ENCODE data around the gene RIC3.

RIC3 gene

DNA sequence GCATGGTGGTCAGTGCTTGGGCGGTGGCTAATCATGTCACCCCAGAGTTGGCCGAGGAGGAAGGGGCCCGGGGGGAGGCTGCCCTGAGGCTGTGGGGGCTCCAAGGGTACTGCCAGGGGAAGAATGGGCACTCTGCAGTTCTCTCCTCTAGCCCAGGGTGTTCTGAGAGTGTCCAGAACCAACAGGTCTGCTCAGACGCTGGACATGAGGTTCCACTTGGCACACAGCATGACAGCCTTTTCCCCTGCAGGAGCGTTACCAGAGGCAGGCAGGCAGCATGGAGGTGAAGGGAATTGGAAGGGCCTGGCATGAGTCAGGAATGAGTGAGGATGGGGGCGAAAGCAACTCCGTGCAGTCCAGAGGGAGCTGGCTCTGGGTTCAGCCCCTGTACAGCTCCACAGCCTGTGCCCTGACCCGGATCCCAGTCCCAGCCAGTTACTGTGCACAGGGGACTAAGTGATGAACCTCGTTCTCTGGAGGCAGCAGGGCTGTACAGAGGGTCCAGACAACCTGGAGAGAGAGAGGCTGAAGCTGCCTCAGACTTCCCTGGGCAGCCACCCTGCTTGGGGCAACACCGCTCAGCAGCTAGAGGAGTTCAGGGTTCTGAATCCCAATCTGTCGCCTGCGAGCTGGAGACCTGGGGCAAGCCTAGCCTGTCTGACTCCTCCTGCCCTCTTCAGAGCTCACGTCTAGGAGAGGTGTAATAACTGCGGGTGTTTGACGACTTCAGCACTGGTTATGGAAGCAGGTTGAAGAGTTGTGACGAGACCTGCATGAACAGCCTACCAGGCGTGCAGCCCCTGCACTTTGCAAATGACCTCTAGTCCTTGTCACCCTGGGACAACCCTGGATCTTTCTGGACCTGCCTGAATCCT, 102.6 kb downstream of the RIC3 start:
- peak; percentile 40 for DNase-seq

DNA sequence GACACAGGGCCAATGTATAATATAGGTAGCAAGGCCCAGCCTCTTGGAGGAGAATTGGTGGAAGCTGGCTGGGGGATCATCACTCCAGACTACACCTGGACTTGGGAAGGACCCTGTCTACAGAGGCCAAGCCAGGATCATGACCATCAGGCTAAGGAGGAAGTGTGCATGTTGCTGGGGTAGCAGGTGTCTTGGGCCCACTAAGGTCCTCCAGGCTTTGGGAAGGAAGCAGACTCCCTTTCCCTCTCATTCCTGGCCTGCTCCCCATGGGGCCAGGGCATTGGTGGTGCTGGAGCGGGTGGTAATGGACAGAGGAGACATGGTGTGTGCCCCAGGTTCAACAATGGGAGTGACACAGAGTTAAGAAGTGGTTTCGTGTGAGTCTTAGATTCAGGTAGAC, 103.8 kb downstream of the RIC3 start:
- DNase-seq: no peak

DNA sequence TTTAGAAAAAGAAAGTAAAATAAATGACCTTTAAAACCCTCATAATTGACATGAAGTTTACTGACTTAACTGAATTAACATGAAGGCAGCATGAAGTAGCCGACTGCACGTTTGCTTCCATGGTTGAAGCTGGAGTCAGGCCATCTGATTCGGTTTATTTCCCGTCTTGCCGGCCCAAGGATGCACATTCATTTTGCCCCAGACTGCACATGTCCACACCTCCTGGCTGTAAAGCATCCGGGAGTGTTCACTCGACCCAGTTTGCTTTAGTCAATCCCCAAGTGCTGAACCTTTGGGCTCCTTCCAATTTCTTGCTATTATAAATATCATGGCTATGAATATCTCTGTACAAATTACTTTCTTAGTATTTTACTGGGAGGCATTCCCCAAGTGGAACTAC, 105.5 kb downstream of the RIC3 start:
- no peak for DNase-seq

DNA sequence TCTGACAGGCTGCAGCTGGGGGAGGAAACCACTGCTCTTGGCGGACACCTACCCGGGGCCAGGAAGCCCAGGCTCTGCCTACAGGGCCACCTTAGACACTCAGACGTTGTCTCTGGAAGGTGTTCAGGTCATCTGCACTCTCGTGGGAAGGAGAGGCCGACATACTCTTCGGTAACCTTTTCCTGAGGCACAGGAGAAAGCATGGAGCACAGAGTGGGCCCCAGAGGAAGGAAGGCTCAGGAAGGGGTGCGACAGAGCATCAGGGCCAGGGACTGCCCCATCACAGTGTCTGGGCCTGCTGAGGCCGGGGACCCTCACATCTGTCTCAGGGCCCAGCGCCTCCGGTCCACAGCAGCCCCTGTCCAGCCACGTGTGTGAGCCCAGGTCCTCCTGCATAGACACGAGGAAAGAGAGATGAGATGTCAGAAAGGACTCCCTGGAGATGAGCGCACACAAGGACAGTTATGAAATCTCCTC, 106.0 kb downstream of the RIC3 start:
- DNase-seq: no peak

GRCh38 chr11:8061555-8062428, 107.0 kb downstream of the RIC3 start:
- no peak for DNase-seq

DNA sequence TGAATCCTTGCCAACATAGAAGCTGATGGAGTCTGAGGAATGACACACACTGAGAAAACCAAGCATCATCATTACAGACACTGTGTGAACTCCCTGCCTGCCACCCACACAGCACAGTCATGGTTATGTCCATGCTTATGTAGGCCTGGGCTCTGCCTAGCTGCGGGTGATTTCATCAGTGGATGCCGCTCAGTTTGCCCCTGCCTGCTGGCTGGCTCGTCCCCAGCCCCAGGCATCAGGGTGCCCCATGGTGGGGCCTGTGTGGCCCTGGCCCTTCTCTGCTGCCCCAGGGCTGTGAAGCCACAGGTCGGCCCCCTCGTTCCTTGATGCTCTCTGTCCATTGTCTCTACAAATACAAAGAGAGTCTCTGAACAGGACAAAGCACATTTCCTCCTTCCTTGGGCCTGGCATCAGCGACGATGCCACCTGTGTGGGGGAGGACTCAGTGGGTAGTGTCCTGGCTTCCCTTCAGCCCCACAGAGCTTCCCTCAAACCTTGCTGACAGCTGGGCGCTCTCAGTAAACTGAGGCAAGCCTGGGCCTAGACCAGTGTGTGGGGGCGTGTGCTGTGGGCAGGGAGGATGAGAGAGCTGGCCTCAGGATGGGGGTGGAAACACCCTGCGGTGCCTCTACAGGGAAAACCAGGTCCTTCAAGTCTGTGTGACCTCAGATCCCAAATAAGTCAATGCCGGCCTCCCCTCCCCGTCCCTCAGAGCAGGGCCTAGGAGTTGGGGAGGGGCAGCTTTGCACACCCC, 107.8 kb downstream of the RIC3 start:
- DNase-seq: peak; percentile 51

- no peak for DNase-seq
These were observed 108.6 kb downstream of the RIC3 start for GRCh38 chr11:8060146-8060719.

DNA sequence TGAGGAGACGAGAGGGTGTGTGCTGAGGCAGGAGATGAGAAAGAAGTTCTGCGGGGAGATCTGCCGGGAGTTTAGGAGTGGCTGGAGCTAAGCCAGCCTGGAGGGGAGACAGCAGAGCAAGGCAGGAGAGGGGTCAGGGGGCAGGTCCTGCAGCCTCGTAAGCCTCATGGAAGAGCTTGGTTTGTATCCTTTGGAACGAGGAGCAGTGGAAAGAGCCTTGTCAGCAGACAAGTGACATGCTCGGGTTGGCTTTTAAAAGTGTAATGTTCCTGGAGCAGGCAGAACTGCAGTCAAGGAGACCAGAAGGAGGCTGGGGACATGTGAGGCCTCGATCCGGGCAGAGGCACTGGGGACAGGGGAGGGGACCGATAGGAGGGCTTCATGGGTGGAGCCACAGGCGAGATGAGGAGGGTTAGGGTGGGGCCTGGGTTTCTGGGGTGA, 109.2 kb downstream of the RIC3 start:
- DNase-seq: peak; percentile 49

DNA sequence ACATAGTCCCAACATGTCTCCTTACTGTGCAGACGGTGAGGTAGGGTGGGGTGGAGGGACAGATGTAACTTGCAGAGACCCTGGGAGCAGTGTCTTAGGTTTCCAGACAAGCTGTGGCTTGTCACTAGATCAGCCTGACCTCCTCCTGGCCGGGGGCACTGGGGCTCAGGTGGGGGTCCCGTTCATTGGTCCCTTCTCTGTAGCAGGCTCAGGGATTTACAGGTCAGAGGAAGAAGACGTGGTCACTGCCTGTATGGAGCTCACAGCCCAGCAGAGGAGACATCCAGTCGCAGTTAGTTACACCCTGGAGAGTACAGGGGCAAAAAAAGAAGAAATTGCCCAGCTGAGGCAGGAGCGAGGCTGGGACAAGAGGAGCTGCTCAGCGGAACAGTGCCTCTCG, 109.8 kb downstream of the RIC3 start:
- no peak for DNase-seq

- no peak for DNase-seq
These were observed 110.6 kb downstream of the RIC3 start for GRCh38 chr11:8058216-8058615.

- no peak for DNase-seq
These were observed 111.9 kb downstream of the RIC3 start for GRCh38 chr11:8056810-8057463.
